Testis (tissue), 3 donors: ENCODE data around the gene AKNA. TPM values are rescaled to one million over a fixed set of nuclear protein-coding genes. Genes with fewer than 3 reads are reported as not detected.

Experiments
- DNase-seq: peaks from one replicate; pipeline ENCODE4 v3.0.0-alpha.2; 2019
- H3K27ac ChIP-seq, 2 donors: fragments of 200-600 bp; sonication (generic); one replicate each; pipeline ENCODE4 v1.5.1; 2019
- H3K27me3 ChIP-seq: fragments of 200-600 bp; sonication (generic); one replicate; pipeline ENCODE4 v1.5.1; 2019
- H3K36me3 ChIP-seq: fragments of 200-600 bp; sonication (generic); one replicate; pipeline ENCODE4 v1.5.1; 2017; ENCODE audit warnings: low read depth; ENCODE audit errors: missing control alignments
- H3K4me1 ChIP-seq: fragments of 200-600 bp; sonication (generic); one replicate; pipeline ENCODE4 v1.5.1; 2019
- H3K4me3 ChIP-seq, 2 donors: fragments of 200-600 bp; sonication (generic); one replicate each; pipeline ENCODE4 v1.5.1; 2017 to 2019
- H3K9me3 ChIP-seq: fragments of 200-600 bp; sonication (generic); one replicate; pipeline ENCODE4 v1.5.1; 2017
- POLR2A ChIP-seq: fragments of 450-650 bp; IDR thresholded peaks from one replicate; pipeline ENCODE4 v1.6.1; 2017; ENCODE audit warnings: antibody characterized with exemption, mild to moderate bottlenecking, moderate library complexity
- WGBS, 2 donors: methylation state at CpG; one replicate each; pipeline ENCODE4 v1.1.5; 2018; 5-methylcytosine and 5-hydroxymethylcytosine counted together
- intact Hi-C: fragments of 100-400 bp; cut with DNase I; formaldehyde crosslinking; loops from one replicate; pipeline ENCODE4 v1.15.1; 2023; ENCODE audit warnings: low total_unique reads
- polyA plus RNA-seq: library from polyadenylated mRNA; stranded (reverse); fragments of 350-450 nt; fragmentation: Illumina TruSeq; extraction: RNeasy Lipid Tissue Mini Kit (QIAGEN cat#74804); gene quantifications from one replicate; pipeline ENCODE4 v1.2.3, GENCODE V29; 2014; ENCODE audit warnings: low read depth, low replicate concordance; ENCODE audit not compliant: insufficient read depth
- total RNA-seq, 2 donors: library from RNA; depleted of rRNA; stranded (reverse); fragments of >200 nt; gene quantifications; one replicate each; pipeline ENCODE4 v1.2.3, GENCODE V29; 2016
- TF ChIP-seq, protein P1 (sequence below), 3 experiments: fragments of 450-650 bp in 2 of 3; fragments of 200-600 bp in 1 of 3; sonication (generic) in 1 of 3; IDR thresholded peaks; one replicate each; pipeline ENCODE4 v1.5.1; 2016 to 2019; ENCODE audit warnings: antibody characterized with exemption in 3 of 3, mild to moderate bottlenecking in 2 of 3, moderate library complexity in 1 of 3

Gene AKNA
- total and polyA plus RNA-seq, 3 donors from 2014 or later: 20.6 to 31.5 (median 21.2) TPM

DNA sequence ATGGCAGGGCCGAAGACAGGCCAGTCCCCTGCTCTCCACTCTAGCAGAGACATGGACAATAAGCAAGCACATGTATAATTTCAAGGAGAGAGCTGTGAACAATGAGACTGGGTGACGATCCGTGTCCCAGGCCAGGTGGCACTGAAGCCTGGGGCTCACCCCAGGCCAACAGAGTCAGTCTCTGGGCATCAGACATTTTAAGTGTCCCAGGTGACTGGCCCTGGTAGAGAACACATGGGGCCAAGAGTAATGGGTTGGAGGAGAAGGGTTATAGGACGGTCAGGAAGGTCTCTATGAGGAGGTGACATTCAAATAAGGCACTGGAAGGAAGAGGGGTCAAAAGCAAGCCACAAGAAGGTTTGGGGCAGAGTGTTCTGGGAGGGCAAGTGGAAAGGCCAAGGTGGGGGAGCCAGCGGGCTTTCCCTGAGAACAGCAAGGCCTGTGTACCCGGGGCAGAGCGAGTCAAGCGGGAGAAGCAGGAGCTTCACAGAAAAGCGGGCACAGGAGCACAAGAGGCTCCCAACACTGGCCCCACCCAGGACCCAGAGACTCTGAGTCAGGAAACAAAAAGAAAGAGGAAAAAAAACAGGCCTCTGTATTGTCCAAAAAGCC, 1.1 kb upstream of the AKNA start:
- H3K4me3 ChIP-seq: no peak overlapping the region
- H3K27ac ChIP-seq: peak overlapping the region in 1 of 2 donors; percentile 88
- no peaks in the 10 kb centered on the region for H3K36me3 ChIP-seq
- DNase-seq: no peak
- WGBS, 2 donors: 64 to 78% methylated on average over 9 of the region's 9 CpGs
- intact Hi-C loops: no loop called here
- H3K4me1 ChIP-seq: peaks cover 36% of the 10 kb centered on the region
- no peak for TF ChIP-seq POLR2A
- H3K27me3 ChIP-seq: no peaks in the 10 kb centered on the region
- no peaks in the 10 kb centered on the region for H3K9me3 ChIP-seq

DNA sequence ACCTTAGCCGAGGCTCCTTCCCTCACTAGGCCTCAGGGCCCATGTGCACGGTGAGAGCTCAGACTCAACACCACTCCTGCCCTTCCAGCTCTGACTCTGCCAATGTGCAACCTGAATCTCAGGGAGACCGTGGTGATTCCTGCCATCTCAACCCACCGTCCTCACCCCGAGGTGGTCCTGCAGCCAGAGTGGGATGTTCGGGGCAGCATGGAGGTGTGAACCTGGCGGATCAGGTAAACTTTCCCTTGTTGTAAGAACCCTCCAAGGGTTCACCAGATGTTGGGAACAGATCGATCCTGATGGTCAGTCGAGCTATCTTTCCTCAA, 538 bp upstream of the AKNA start:
- Histone ChIP-seq H3K9me3 (no peaks in the 10 kb centered on the region), H3K27ac (peak overlapping the region; percentile 88 to 92), H3K27me3 (no peaks in the 10 kb centered on the region), H3K4me1 (peaks cover 39% of the 10 kb centered on the region), H3K4me3 (no peak overlapping the region), H3K36me3 (no peaks in the 10 kb centered on the region)
- no peak for DNase-seq
- intact Hi-C loops: no loop called here
- no peak for TF ChIP-seq POLR2A
- TF ChIP-seq, protein P1, sequence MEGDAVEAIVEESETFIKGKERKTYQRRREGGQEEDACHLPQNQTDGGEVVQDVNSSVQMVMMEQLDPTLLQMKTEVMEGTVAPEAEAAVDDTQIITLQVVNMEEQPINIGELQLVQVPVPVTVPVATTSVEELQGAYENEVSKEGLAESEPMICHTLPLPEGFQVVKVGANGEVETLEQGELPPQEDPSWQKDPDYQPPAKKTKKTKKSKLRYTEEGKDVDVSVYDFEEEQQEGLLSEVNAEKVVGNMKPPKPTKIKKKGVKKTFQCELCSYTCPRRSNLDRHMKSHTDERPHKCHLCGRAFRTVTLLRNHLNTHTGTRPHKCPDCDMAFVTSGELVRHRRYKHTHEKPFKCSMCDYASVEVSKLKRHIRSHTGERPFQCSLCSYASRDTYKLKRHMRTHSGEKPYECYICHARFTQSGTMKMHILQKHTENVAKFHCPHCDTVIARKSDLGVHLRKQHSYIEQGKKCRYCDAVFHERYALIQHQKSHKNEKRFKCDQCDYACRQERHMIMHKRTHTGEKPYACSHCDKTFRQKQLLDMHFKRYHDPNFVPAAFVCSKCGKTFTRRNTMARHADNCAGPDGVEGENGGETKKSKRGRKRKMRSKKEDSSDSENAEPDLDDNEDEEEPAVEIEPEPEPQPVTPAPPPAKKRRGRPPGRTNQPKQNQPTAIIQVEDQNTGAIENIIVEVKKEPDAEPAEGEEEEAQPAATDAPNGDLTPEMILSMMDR (IDR thresholded peaks at IDR 0.05): no peak
- 63 to 82% methylated on average over 2 to 9 of the region's 9 CpGs for WGBS, 2 donors

DNA sequence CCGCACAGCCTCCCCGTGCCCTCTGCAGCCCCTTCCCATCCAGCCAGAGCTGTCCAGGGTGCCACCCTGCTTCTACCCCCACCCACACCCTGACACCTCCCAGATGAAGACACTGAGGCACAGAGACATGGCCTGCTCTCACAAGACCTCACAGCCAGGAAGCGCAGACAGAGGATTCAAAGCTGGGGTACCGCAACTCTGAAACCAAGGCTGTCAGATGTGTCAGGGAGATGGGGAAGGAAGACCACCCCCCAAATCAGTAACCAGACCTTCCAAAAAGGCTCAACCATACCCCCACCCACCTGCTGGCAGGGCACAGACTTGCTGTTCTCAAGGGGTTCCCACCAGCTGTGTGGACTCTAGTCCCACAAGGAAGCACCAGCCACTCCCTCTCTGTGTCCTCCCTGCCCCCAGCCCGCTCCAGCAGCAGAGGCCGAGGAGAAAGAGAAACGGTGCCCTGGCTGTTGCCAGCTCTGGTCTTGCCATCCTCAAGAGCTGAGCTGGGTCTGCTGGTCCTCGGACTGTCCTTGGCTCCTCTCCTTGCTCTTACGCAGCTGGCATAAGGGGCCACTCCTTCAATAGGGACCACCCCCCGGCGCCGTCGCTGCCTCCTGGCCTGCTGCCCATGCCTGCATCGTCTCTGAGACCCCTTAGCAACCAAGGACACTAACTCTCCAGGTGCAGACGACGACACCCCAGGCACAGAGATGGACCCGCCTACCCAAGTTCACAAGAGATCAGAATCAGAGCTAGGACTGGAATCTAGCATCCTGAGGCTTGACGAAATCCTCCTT, 699 bp downstream of the AKNA start:
- Histone ChIP-seq H3K27ac (peak overlapping the region; percentile 88 to 92), H3K4me3 (peak overlapping the region; percentile 48 to 60), H3K27me3 (no peaks in the 10 kb centered on the region), H3K36me3 (no peaks in the 10 kb centered on the region), H3K4me1 (peaks cover 38% of the 10 kb centered on the region), H3K9me3 (no peaks in the 10 kb centered on the region)
- intact Hi-C loops: no loop called here
- 41 to 46% methylated on average over 16 to 18 of the region's 18 CpGs for WGBS, 2 donors
- no peak for DNase-seq
- TF ChIP-seq, protein P1 (IDR thresholded peaks at IDR 0.05): no peak
- TF ChIP-seq POLR2A: no peak

DNA sequence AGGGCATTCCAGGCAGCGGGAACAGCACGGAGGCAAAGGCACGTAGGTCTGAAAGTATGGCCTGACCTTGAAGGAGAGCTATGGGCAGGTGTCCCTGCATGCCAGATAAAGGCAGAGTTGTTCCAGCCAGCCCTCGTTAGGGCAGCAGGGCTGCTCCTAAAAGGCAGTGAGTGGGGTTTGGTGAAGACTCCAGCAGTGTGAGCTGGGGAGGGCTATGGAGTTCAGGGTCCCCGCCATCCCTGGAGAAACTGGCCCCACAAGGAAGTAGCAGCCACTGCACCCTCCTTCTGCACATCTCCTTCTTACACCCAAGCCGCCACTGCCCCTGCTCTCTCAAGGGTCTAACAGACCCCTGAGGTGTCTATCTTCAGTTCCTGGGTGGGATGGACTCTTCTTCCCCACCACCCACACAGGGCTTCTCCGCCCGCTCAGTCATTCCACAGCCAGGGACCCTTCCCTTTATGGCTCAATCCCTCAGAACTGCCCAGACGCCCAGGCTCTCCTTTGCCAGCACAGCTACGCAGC, 1.4 kb downstream of the AKNA start:
- intact Hi-C loops: no loop called here
- peak overlapping the region; percentile 48 to 60 for H3K4me3 ChIP-seq

More for the DNA sequence above, 1.4 kb downstream of the AKNA start:
- H3K36me3 ChIP-seq: no peaks in the 10 kb centered on the region
- H3K27me3 ChIP-seq: no peaks in the 10 kb centered on the region
- WGBS, 2 donors: 43 to 44% methylated on average over 8 to 9 of the region's 10 CpGs
- H3K27ac ChIP-seq: peak overlapping the region; percentile 88 to 92
- peaks cover 38% of the 10 kb centered on the region for H3K4me1 ChIP-seq
- TF ChIP-seq, protein P1 (IDR thresholded peaks at IDR 0.05): no peak
- TF ChIP-seq POLR2A: no peak
- H3K9me3 ChIP-seq: no peaks in the 10 kb centered on the region
- no peak for DNase-seq
